Natural killer cell treated with Interleukin-12 subunit alpha and Interleukin-12 subunit beta and Interleukin-15 and Interleukin-18, amount 100 ng/mL, for 72 hours (primary cell): ENCODE results near the gene STIM1. TPM values are rescaled to one million over a fixed set of nuclear protein-coding genes. Genes with fewer than 3 reads are reported as not detected.

Source experiments
- ATAC-seq, 2 donors: fragments of 150-1000 bp; cut with Tn5 transposase in 1 of 2; sonication (Bioruptor Pico), chemical (Tn5 transposase) in 1 of 2; 2 replicates each; pipeline ENCODE4 v1.10.0; 2021
- DNase-seq: peaks from one replicate; pipeline ENCODE4 v3.0.0; 2022; ENCODE audit warnings: low spot score
- H3K27ac Mint-ChIP-seq, 2 donors: 1 replicate in 1 of 2; 2 replicates in 1 of 2; pipeline ENCODE4 v1.8.0; 2022; ENCODE audit warnings: mixed read lengths in 2 of 2, mild to moderate bottlenecking in 1 of 2, moderate library complexity in 1 of 2
- H3K27me3 Mint-ChIP-seq, 2 donors: 1 replicate in 1 of 2; 2 replicates in 1 of 2; pipeline ENCODE4 v1.8.0; 2022; ENCODE audit warnings: mixed read lengths in 2 of 2
- H3K36me3 Mint-ChIP-seq: one replicate; pipeline ENCODE4 v1.8.0; 2022; ENCODE audit warnings: mixed read lengths
- H3K4me1 Mint-ChIP-seq, 2 donors: 1 replicate in 1 of 2; 2 replicates in 1 of 2; pipeline ENCODE4 v1.8.0; 2022; ENCODE audit warnings: low read depth in 2 of 2, mixed read lengths in 2 of 2, mild to moderate bottlenecking in 1 of 2
- H3K4me3 Mint-ChIP-seq: one replicate; pipeline ENCODE4 v1.8.0; 2022; ENCODE audit warnings: mixed read lengths
- H3K9me3 Mint-ChIP-seq: 2 replicates; pipeline ENCODE4 v1.8.0; 2022; ENCODE audit warnings: mixed read lengths
- total RNA-seq, 2 donors: library from RNA; stranded (reverse); gene quantifications; one replicate each; pipeline ENCODE4 v1.2.3, GENCODE V29; 2022

STIM1 gene
- total RNA-seq, 2 donors from 2014 or later: 83.9 to 85.9 TPM

GRCh38 chr11:4071325-4071724 lies 215.9 kb downstream of the STIM1 start:
- peaks cover 5% of the 10 kb centered on the region for H3K36me3 Mint-ChIP-seq
- H3K27ac Mint-ChIP-seq: peak overlapping the region in 1 of 2 donors; percentile 89

GRCh38 chr11:4071914-4072313 lies 216.4 kb downstream of the STIM1 start:
- ATAC-seq (no peak), DNase-seq (no peak)
- Mint-ChIP-seq H3K4me3 (no peak overlapping the region), H3K36me3 (peaks cover 5% of the 10 kb centered on the region), H3K27me3 (no peaks in the 10 kb centered on the region), H3K27ac (peak overlapping the region; percentile 0 to 32), H3K4me1 (peaks cover 41 to 46% of the 10 kb centered on the region in 2 donors), H3K9me3 (no peaks in the 10 kb centered on the region)

More at GRCh38 chr11:4071325-4071724, 215.9 kb downstream of the STIM1 start:
- Mint-ChIP-seq H3K4me1 (peaks cover 47 to 52% of the 10 kb centered on the region in 2 donors), H3K9me3 (no peaks in the 10 kb centered on the region), H3K4me3 (no peak overlapping the region), H3K27me3 (no peaks in the 10 kb centered on the region)
- ATAC-seq (no peak), DNase-seq (no peak)

- Mint-ChIP-seq H3K27me3 (no peaks in the 10 kb centered on the region), H3K36me3 (peaks cover 5% of the 10 kb centered on the region), H3K27ac (peak overlapping the region; percentile 0 to 32), H3K4me1 (peaks cover 33 to 42% of the 10 kb centered on the region in 2 donors), H3K9me3 (no peaks in the 10 kb centered on the region), H3K4me3 (no peak overlapping the region)
- ATAC-seq: peak; percentile 63 to 84
- DNase-seq: peak; percentile 74
Measured at GRCh38 chr11:4072668-4073285, 217.3 kb downstream of the STIM1 start.

GRCh38 chr11:4074266-4074665 lies 218.8 kb downstream of the STIM1 start:
- Mint-ChIP-seq H3K27ac (peak overlapping the region in 1 of 2 donors; percentile 29), H3K4me3 (no peak overlapping the region), H3K27me3 (no peaks in the 10 kb centered on the region), H3K36me3 (peaks cover 5% of the 10 kb centered on the region), H3K9me3 (no peaks in the 10 kb centered on the region), H3K4me1 (peaks cover 21 to 38% of the 10 kb centered on the region in 2 donors)
- DNase-seq (no peak), ATAC-seq (no peak)

GRCh38 chr11:4076774-4077173 lies 221.3 kb downstream of the STIM1 start:
- no peaks in the 10 kb centered on the region for H3K9me3 Mint-ChIP-seq
- H3K4me3 Mint-ChIP-seq: no peak overlapping the region
- DNase-seq: no peak
- H3K27ac Mint-ChIP-seq: no peak overlapping the region
- ATAC-seq: no peak
- H3K27me3 Mint-ChIP-seq: no peaks in the 10 kb centered on the region
- H3K4me1 Mint-ChIP-seq: peaks cover 10 to 33% of the 10 kb centered on the region in 2 donors
- peaks cover 6% of the 10 kb centered on the region for H3K36me3 Mint-ChIP-seq

DNA sequence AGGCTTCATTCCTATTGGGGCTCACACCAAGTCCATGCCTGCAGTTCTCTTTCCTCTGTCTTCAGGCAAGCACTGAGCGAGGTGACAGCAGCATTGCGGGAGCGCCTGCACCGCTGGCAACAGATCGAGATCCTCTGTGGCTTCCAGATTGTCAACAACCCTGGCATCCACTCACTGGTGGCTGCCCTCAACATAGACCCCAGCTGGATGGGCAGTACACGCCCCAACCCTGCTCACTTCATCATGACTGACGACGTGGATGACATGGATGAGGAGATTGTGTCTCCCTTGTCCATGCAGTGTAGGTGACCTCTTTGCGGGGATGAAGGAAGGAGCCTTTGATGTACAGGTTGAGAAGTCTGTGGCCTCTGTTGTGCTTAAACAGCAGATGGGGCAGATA lies 227.7 kb downstream of the STIM1 start:
- no peak for DNase-seq
- peaks cover 17 to 38% of the 10 kb centered on the region in 2 donors for H3K4me1 Mint-ChIP-seq
- no peaks in the 10 kb centered on the region for H3K27me3 Mint-ChIP-seq
- H3K9me3 Mint-ChIP-seq: no peaks in the 10 kb centered on the region
- H3K36me3 Mint-ChIP-seq: peaks cover 18% of the 10 kb centered on the region
- ATAC-seq: no peak
- no peak overlapping the region for H3K4me3 Mint-ChIP-seq
- peak overlapping the region in 1 of 2 donors; percentile 21 for H3K27ac Mint-ChIP-seq

GRCh38 chr11:4084406-4085125 lies 229.1 kb downstream of the STIM1 start:
- Mint-ChIP-seq H3K27ac (no peak overlapping the region), H3K4me3 (no peak overlapping the region), H3K4me1 (peaks cover 17 to 41% of the 10 kb centered on the region in 2 donors), H3K27me3 (no peaks in the 10 kb centered on the region), H3K36me3 (peaks cover 18% of the 10 kb centered on the region), H3K9me3 (no peaks in the 10 kb centered on the region)
- ATAC-seq: no peak
- DNase-seq: no peak

GRCh38 chr11:4085575-4085974 lies 230.1 kb downstream of the STIM1 start:
- peaks cover 26 to 51% of the 10 kb centered on the region in 2 donors for H3K4me1 Mint-ChIP-seq

DNA sequence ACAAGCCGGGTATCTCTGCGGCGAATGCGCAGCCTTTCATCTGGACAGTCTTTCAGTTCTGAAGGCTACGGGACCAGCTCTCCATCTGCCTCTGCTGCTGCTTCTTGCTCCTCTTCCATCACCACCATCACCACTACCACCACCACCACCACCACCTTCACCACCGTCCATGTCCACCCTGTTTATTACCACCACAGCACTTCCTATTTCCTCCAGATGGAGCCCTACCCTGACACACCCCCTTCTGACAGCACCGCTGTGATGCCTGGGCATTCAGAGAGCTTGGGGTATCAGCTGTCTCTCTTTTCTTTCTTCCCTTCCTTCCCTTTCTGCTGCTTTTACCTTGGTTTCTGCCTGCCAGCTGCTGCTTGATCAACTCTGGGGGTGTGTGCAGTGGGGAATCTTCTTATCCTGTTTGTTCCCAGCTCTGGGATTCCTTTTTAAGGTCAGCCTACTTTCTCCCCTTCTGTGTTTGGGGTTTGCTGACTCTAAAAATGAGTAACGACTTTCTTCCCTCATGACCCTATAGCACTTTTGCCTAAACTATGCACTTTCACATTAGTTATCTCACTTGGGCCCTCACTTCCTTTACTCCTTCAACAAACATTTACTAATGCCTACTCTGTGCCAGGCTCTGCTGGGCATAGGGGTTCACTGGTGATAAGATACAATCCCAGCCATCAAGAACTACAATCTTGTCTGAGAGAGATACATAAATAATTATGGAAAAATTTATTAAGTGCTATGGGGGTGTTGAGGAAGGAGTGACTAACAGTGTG lies 231.3 kb downstream of the STIM1 start:
- H3K4me1 Mint-ChIP-seq: peaks cover 32 to 49% of the 10 kb centered on the region in 2 donors
- peak in 1 of 2 donors; percentile 55 for ATAC-seq
- peaks cover 12% of the 10 kb centered on the region for H3K36me3 Mint-ChIP-seq
- peak overlapping the region; percentile 14 for H3K4me3 Mint-ChIP-seq
- no peak for DNase-seq
- no peaks in the 10 kb centered on the region for H3K27me3 Mint-ChIP-seq
- peak overlapping the region; percentile 13 to 60 for H3K27ac Mint-ChIP-seq
- no peaks in the 10 kb centered on the region for H3K9me3 Mint-ChIP-seq

More at GRCh38 chr11:4085575-4085974, 230.1 kb downstream of the STIM1 start:
- Mint-ChIP-seq H3K27me3 (no peaks in the 10 kb centered on the region), H3K27ac (no peak overlapping the region), H3K4me3 (no peak overlapping the region), H3K36me3 (peaks cover 16% of the 10 kb centered on the region), H3K9me3 (no peaks in the 10 kb centered on the region)
- no peak for DNase-seq
- no peak for ATAC-seq

DNA sequence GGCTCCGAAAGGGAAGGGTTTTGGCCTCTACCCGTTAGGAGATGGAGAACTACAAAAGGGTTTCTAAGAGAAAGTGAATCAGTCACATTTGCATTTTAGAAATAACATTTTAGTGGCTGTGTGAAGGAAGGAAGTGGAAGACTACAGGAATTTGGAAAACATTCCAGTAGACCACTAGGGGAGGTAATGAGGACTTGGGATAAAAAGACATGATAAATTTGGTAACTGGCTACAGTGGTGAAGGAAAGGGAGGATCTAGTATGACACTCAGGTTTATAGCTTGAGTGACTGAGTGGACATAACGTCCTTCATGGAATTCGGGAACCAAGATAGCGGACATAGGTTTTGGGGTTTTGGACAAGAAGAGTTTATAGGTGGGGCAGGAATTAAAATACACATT lies 232.1 kb downstream of the STIM1 start:
- DNase-seq (no peak), ATAC-seq (no peak)
- H3K9me3 Mint-ChIP-seq: no peaks in the 10 kb centered on the region
- no peak overlapping the region for H3K4me3 Mint-ChIP-seq
- no peaks in the 10 kb centered on the region for H3K27me3 Mint-ChIP-seq
- peaks cover 37 to 48% of the 10 kb centered on the region in 2 donors for H3K4me1 Mint-ChIP-seq
- H3K36me3 Mint-ChIP-seq: peaks cover 12% of the 10 kb centered on the region
- H3K27ac Mint-ChIP-seq: peak overlapping the region in 1 of 2 donors; percentile 13

DNA sequence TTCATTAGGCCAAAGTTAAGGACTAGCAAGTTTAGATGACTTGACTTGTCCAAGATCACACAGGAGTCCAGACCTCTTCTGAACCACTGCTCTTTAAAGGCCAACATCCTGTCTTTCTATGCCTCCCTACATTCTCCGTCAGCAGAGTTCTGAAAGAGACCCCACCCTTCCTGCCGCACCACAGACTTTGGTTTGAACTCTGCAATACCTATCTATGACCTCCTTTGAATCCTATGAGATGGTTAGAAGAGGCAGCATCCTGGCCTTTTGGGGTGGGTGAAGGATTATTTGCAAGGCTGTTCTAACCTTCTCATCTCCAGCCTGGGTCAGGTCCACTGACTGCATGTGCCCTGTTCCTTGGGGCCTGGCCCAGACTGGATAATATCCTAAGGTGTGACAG lies 234.8 kb downstream of the STIM1 start:
- no peaks in the 10 kb centered on the region for H3K9me3 Mint-ChIP-seq
- ATAC-seq (no peak), DNase-seq (no peak)
- H3K36me3 Mint-ChIP-seq: peaks cover 14% of the 10 kb centered on the region
- H3K27ac Mint-ChIP-seq: peak overlapping the region; percentile 1 to 61
- no peaks in the 10 kb centered on the region for H3K27me3 Mint-ChIP-seq
- peak overlapping the region; percentile 23 for H3K4me3 Mint-ChIP-seq
- H3K4me1 Mint-ChIP-seq: peaks cover 44 to 55% of the 10 kb centered on the region in 2 donors

GRCh38 chr11:4092026-4092425 lies 236.6 kb downstream of the STIM1 start:
- H3K4me3 Mint-ChIP-seq: no peak overlapping the region
- ATAC-seq: no peak

GRCh38 chr11:4093519-4094347 lies 238.3 kb downstream of the STIM1 start:
- no peaks in the 10 kb centered on the region for H3K9me3 Mint-ChIP-seq
- ATAC-seq: no peak
- peaks cover 8% of the 10 kb centered on the region for H3K36me3 Mint-ChIP-seq
- no peaks in the 10 kb centered on the region for H3K27me3 Mint-ChIP-seq
- H3K27ac Mint-ChIP-seq: peak overlapping the region; percentile 94 to 98
- peak overlapping the region; percentile 97 for H3K4me3 Mint-ChIP-seq
- no peak for DNase-seq
- peaks cover 46 to 48% of the 10 kb centered on the region in 2 donors for H3K4me1 Mint-ChIP-seq

More at GRCh38 chr11:4092026-4092425, 236.6 kb downstream of the STIM1 start:
- DNase-seq: no peak
- Mint-ChIP-seq H3K27ac (no peak overlapping the region), H3K9me3 (no peaks in the 10 kb centered on the region), H3K4me1 (peaks cover 46 to 55% of the 10 kb centered on the region in 2 donors), H3K27me3 (no peaks in the 10 kb centered on the region), H3K36me3 (peaks cover 14% of the 10 kb centered on the region)
